GM21737 (cell line): ENCODE results near the gene ASMTL.
"Not testable (repeated sequence)": the region's sequence is repeated elsewhere in the genome, so short reads cannot be mapped to it uniquely, and the experiment has no call there.

Experiments used
- ATAC-seq: cut with Tn5 transposase; IDR thresholded peaks from one replicate; pipeline ENCODE4 v1.9.1; 2021; ENCODE audit warnings: mild to moderate bottlenecking, moderate library complexity; ENCODE audit not compliant: unreplicated experiment

The ASMTL gene

GRCh38 chrX:1442016-1442665 lies 10.6 kb downstream of the ASMTL start:
- no peak for ATAC-seq

- no peak for ATAC-seq
Observed at GRCh38 chrX:1440506-1440905, 12.2 kb downstream of the ASMTL start.

- ATAC-seq: no peak
Observed at GRCh38 chrX:1435241-1435895, 17.3 kb downstream of the ASMTL start.

- ATAC-seq: no peak
Observed at GRCh38 chrX:1434871-1435240, 17.9 kb downstream of the ASMTL start.

- no peak for ATAC-seq
Observed at GRCh38 chrX:1433646-1434357, 18.9 kb downstream of the ASMTL start.

GRCh38 chrX:1430451-1430850 lies 22.3 kb downstream of the ASMTL start:
- ATAC-seq: no peak

GRCh38 chrX:1427756-1428155 lies 25.0 kb downstream of the ASMTL start:
- ATAC-seq: no peak

GRCh38 chrX:1426321-1426720 lies 26.4 kb downstream of the ASMTL start:
- ATAC-seq: not testable (repeated sequence)

GRCh38 chrX:1425381-1425780 lies 27.3 kb downstream of the ASMTL start:
- no peak for ATAC-seq

GRCh38 chrX:1424147-1424851 lies 28.4 kb downstream of the ASMTL start:
- no peak for ATAC-seq

GRCh38 chrX:1423215-1423614 lies 29.5 kb downstream of the ASMTL start:
- no peak for ATAC-seq

- ATAC-seq: no peak
Observed at GRCh38 chrX:1422135-1422465, 30.6 kb downstream of the ASMTL start.

- ATAC-seq: no peak
Observed at GRCh38 chrX:1421433-1422134, 31.1 kb downstream of the ASMTL start.

- ATAC-seq: no peak
Observed at GRCh38 chrX:1420371-1420770, 32.3 kb downstream of the ASMTL start.

GRCh38 chrX:1419545-1420355 lies 33.0 kb downstream of the ASMTL start:
- no peak for ATAC-seq

GRCh38 chrX:1418901-1419544 lies 33.7 kb downstream of the ASMTL start:
- ATAC-seq: no peak

GRCh38 chrX:1417921-1418771 lies 34.6 kb downstream of the ASMTL start:
- ATAC-seq: no peak

GRCh38 chrX:1416965-1417760 lies 35.5 kb downstream of the ASMTL start:
- no peak for ATAC-seq
